GM11168 (cell line): ENCODE measurements around the gene A4GALT.
"Not testable (repeated sequence)": the region's sequence is repeated elsewhere in the genome, so short reads cannot be mapped to it uniquely, and the experiment has no call there.

Experiments
- in situ Hi-C: fragments of 300-500 bp; cut with MboI; formaldehyde crosslinking; loops from one replicate; pipeline ENCODE4 v1.12.0; 2022; ENCODE audit warnings: low sequenced_read_pairs; ENCODE audit not compliant: unreplicated experiment

Gene A4GALT, protein sequence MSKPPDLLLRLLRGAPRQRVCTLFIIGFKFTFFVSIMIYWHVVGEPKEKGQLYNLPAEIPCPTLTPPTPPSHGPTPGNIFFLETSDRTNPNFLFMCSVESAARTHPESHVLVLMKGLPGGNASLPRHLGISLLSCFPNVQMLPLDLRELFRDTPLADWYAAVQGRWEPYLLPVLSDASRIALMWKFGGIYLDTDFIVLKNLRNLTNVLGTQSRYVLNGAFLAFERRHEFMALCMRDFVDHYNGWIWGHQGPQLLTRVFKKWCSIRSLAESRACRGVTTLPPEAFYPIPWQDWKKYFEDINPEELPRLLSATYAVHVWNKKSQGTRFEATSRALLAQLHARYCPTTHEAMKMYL

DNA sequence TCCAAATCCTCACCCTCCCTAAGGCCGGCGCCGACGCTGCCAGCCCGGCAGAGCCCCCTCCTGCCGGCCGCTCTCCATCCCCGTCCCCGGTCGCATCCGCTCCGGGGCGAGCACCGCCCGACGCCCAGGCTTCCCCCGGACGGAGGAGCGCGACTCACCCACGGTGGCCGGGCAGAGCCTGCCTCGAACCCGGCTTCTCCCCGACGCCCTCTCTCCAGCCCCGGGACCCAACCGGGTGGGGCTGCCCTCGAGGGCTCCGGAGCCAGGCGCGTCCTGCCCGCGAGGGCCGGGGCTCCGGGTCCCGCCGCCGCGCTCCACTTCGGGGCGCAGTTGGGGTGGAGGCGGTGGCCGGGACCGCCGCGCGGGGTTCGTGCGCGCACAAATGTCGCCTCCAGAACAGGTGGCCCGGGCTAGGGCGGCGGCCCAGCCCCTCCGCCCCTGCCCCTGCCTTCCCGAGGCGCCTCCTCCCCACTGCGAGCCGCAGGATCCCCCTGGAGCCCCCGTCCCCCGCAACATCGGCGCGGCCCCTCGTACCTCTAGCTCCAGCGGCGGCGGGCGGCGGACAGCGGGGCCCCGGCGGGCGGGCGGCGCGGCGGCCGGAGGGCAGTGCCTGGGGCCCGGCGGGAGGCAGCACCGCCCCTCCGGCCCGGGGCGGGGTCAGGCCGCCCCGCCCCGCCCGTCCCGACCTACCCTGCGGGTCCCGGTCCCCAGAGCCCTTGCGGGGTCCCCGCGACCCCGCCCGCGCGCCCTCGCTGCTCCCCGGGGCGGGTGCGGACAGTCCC is at the start of gene A4GALT:
TSS of gene A4GALT (minus strand) at position 608 of the 782 bp plus-strand sequence. CDS start 26,919 bp downstream, outside the sequence.
- in situ Hi-C loops: no loop called here

DNA sequence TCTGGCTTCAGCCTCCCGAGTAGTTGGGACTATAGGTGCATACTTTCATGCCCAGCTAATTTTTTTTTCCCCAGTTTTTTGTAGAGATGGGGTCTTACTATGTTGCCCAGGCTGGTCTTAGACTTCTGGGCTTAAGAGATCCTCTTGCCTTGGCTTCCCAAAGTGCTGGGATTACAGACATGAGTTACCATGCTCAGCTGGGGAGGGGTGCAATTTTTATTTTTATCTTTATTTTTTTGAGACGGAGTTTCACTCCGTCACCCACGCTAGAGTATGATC is 49.7 kb upstream of the A4GALT start:
- in situ Hi-C loops: no loop called here

DNA sequence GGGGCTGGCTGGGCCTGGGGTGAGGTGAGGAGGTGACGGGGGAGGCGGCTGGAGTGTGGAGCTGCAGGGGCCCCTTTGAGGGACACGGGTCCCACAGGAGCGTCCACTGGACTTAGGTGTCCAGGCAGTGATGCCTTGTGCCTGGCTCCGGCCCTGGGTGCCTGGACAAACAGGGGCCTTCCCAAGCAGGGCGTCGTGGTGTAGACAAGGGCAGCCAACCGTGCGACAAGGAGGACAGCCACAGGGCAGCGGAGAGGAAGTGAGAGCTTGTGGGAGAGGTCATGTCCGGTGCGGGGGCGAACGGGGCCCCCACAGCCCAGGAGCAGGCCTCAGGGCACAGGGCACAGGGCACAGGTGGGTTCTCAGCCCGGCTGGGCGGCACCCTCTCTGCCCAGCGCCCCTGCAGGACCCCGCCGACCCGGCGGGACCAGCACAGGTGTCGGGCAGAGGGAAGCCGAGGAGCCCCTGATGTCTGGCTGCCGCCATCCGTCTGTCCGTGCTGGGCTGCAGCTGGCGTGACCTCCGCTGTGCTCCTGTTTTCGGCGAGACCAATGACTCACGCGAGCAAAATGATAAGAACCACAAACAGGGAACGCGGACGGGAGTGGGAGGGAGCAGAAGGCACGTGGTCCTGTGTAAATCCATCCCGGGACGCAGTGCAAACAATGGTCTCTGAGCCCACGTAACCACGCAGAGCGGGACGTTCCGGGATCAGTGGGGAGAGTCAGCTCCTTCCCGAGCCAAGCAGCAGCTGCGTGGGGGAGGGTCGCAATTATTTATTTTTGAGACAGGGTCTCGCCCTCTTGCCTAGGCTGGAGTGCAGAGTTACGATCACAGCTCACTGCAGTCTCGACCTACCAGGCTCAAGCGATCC is 49.1 kb upstream of the A4GALT start:
- in situ Hi-C loops: no loop called here

DNA sequence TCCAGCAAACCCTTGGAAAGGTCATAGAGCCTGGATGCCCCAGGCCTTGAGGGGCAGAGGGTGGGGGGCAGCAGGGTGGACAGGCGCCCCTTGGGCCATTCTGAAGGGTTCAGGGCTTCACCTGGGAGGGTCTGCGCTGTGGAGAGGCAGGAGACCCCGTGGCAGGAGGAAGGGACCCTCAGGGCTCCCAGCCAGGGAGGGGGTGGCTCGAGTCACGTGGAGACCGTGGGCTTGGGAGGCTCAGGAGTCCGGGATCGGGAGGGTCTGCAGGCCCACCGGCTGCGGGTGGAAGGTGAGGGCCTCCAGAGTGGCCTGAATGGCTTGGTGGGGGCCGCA is 48.5 kb upstream of the A4GALT start:
- in situ Hi-C loops: no loop called here

DNA sequence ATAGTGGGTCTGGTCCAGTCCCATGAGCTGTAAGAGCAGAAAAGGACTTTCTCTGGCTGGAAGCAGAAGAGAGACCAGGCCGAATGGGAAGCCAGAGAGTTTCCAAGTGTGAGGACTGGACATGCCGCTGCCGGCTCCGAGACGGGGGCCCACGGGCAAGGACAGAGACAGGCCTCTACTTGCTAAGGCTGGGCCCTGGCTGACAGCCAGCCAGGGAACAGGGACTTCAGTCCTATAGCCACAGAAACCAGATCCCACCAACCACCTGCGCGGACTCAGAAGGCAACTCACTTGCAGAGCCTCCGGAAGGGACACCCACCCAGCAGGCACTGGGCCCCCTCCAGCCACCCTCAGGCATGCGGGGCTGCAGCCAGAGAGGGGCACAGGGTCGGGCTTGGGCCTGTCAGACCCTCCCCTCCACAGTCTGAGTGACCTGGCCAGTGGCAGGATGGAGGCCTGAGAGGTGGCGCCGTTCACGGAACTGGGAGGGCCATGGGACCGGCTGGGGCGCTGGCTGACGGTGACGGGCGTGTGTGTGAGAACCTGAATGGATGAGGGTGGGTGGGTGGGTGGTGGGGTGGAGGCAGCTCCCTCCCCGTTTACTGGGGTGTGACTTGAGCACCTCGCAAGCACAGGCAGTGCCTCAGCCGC is 47.8 kb upstream of the A4GALT start:
- in situ Hi-C loops: no loop called here

DNA sequence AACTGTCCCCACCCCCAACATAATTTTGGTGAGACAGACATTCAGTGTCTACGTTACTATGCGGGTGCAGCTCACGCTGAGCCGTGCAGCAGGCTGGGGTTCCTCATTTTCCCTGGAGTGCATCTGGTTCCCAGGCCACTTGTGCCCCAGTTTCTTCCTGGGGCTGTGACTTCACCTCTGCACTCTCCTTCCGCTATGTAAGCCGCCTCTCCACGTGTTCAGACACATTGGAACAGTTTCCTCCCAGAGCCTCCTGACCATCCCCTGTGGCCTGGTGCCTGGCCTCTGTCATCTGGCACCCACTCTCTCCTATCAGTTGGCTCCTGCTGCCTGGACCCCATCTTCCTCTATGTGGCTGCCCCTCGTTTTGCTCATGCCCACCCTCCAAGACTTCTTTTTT is 46.2 kb upstream of the A4GALT start:
- in situ Hi-C loops: no loop called here

DNA sequence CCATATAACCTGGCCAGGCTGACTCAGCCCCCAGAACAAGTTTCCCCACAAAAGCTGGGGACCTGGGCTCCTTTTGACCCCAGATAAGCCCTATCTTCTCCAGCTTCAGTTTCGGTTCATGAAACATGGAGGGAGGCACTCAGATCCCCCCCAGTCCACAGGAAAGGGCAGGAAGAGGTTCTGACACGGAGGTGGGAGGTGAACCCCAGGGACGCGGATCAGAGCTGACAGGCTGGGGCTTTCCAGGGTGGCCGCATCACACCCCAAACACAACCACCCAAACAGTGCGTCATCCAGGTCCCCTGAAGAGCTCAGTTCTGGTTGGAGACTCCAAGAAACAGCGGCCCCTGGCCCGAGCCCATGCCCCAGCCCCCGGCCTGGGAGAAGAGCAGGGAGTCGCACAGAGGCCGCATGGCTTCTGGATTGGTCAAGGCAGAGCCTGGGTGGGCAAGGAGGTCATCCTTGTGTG is 44.3 kb upstream of the A4GALT start:
- in situ Hi-C loops: no loop called here

DNA sequence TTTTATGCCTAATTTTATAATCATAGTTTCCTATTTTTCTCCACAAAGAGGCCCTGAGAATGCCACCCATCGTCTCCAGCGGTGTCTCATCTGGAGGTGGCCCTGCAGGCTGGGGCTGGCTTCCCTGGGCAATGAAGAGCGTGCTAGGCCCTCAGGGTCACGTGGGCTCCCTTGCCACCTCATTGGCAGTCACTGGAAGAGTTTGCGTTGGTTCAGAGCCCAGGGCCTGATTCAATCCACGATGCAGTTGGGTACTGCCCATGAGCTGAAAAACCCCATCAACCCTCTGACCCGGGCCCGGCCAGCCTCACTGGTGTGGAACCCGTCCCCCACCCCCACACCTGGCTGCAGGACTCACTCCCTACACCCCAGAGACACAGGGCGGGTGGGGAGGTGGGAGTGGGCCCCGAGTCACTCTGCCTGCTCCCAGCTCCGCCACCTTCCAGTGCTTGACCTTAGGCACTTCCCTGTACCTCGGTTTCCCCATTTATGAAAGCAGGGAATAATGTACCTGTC is 43.4 kb upstream of the A4GALT start:
- in situ Hi-C loops: no loop called here

DNA sequence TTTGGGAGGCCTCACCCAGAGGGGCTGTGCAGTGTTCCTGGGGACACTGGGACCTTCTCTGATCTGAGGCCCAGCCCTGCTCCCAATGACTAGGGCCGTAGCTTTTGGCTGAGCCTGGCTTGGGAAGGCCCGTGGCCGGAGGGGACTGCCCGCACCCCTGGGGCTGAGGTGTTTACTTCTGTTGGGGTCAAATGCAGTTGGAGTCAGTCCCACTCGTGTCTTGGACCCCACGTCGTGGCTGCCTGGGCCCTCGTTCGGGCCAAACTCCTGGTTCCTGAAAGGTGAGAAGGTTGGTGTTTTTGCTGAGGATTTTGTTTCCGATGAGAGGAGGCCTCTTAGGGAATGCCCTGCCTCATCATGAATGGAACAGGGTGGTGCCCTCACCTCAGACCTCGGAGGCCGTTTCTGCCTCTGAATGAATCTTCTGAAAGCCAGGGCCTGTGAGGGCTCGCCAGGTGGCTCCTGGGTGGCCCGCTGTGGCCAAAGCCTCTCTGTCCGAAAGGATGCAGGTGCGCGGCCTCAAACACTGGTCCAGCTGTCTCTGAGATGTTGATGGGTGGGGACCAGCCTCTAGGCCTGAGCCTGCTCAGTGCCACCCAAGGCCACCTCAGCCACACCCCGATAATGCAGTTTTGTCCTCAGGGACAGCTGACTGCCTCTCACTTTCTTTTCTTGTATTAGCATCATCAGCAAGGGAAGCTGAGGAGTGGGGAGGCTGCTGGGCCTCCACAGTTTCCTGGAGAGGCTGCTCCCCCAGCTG is 40.3 kb upstream of the A4GALT start:
- in situ Hi-C loops: no loop called here

DNA sequence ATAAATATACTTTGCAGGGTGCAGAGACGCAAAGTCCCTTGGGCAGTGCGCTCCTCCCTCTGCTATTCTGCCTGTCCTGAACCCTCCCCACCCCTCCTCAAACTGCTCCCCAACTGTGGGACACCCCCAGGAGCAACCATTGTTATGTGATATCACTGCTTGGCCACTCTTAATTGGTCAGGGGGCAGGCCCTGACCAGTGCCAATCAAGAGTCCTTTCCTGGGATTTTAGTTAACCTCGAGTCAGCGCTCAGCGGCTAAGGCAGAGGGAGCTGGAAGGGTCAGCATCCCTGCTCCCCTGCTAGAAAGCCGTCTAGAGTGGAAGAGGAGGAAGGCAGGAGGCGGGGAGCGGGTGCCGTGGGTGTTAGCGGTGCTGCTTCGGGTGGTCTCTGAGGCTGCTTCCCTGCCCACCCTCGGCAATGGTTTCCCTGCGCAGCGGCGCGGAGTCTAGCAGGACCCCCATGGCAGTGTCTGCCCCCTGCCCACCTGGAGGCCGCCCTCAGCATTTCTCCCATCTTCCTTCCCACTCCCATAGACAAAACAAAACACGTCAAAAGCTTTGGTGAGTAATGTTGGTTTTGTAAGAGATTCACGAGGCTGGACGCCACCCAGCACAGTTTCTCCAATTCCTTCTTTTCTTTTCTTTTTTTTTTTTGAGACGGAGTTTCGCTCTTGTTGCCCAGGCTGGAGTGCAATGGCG is 38.4 kb upstream of the A4GALT start:
- in situ Hi-C loops: no loop called here

DNA sequence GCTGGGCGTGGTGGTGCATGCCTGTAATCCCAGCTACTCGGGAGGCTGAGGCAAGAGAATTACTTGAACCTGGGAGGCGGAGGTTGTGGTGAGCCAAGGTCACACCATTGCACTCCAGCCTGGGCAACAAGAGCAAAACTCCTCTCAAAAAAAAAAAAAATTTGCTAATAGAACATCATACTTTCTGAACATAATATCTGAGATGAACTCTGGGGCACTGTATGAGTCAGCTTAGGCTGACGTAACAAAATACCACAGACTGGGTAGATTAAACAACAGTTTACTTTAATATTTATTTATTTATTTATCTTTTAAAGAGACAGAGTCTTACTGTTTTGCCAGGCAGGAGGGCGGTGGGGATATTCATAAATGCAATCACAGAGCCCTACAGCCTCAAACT is 34.9 kb upstream of the A4GALT start:
- in situ Hi-C loops: not testable (repeated sequence)

DNA sequence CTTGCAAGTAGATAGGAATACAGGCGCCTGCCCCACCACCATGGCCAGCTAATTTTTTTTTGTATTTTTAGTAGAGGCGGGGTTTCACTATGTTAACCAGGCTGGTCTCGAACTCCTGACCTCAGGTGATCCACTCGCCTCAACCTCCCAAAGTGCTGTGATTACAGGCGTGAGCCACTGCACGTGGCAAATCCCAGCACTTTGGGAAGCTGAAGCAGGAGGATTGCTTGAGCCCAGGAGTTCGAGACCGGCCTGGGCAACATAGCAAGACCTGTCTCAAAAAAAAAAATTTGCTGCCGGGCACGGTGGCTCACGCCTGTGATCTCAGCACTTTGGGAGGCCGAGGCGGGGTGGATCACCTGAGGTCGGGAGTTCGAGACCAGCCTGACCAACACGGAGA is 34.5 kb upstream of the A4GALT start:
- in situ Hi-C loops: not testable (repeated sequence)

DNA sequence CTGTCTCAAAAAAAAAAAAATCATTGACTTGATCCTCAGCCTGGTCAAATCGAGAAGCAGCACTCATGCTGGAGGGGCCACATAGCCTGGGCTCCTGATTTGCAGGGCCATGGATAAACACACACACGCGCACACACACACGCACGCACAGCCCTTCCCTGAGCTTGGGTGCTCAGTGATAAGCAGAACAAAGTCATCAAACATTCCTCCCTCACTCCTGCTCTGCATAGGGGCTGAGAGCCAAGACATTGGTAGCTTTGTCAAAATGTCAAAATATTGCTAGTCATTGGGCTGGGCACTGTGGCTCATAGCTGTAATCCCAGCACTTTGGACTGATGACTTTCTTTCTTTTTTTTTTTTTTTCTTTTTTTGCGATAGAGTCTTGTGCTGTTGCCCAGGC is 34.0 kb upstream of the A4GALT start:
- in situ Hi-C loops: no loop called here

DNA sequence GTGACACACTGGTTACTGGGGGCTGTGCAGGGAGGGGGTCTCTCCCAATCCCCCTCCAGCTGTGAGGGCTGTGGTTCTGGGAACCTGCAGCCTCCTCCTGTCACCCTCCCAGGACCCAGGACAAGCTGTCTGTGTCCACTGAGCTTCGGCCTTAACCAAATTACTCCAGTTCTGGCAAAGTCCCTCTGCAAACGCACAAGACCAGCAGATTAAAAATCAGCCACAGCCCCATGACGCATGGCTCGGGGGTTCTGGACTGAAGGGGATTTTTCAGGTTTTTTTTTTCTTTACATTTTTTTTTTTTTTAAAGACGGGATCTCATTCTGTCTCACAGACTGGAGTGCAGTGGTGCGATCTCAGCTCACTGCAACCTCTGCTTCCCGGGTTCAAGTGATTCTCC is 32.2 kb upstream of the A4GALT start:
- in situ Hi-C loops: no loop called here

DNA sequence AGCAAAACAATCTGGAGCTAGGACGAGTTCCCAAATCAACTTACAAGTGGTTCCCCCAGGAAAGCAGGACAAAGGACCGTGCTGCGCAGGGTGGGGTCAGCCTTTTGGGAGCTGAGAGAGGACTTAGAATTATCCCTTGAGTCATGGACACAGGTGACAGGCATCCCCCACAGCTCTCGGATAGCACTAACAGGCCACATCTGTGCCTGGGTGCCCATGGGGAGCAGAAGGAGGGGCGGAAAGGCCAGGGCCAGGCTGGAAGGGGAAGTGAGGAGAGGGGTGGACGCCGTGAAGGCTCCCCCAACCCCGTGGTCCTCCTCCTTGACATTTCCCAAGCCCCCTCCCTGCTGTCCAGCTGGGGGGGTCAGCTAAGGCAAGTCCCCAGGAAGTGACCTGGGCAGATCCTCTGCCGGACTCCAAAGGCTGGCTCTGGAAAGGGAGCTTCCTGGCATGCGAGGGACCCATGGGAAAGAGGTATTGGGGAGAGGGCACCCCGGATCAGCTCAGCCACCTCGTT is 31.6 kb upstream of the A4GALT start:
- in situ Hi-C loops: no loop called here

DNA sequence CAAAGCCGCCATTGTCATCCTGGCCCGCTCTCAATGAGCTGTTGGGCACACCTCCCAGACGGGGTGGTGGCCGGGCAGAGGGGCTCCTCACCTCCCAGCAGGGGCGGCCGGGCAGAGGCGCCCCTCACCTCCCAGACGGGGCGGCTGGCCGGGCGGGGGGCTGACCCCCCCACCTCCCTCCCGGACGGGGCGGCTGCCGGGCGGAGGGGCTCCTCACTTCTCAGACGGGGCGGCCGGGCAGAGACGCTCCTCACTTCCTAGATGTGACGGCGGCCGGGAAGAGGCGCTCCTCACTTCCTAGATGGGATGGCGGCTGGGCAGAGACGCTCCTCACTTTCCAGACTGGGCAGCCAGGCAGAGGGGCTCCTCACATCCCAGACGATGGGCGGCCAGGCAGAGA is 29.8 kb upstream of the A4GALT start:
- in situ Hi-C loops: not testable (repeated sequence)

DNA sequence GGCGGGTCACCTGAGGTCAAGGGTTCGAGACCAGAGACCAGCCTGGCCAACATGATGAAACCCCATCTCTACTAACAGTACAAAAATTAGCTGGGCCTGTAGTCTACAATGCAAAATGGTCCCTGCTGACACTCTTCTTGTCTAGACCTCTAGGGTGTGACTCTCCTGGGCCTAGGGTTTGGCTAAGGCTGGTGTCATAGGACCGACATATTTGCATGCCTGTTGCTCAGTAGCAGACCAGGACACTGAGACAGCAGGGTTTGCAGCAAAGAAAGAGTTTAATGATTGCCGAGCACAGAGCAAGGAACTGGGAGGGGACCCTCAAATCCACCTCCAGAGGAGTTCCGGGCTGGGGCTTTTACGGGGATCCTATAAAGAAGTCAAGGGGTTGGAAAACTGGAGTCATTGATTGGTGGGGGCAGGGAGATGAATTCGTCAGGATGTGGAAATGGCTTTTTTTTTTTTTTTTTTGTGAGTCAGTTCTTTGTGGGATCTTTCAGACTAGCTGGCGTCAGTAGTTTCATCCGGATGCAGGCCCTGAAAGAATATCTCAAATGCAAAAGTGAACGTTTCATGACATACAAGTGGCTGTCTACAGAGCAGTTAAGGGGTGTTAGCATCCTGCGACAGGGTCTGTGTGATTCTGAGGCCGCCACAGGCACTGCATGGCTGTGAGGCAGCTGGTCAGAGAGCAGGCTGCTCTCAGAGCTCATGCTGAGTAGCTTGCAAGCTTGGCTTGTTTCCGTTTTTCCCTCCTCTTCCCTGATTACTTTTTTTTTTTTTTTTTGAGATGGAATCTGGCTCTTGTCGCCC is 27.2 kb upstream of the A4GALT start:
- in situ Hi-C loops: no loop called here

DNA sequence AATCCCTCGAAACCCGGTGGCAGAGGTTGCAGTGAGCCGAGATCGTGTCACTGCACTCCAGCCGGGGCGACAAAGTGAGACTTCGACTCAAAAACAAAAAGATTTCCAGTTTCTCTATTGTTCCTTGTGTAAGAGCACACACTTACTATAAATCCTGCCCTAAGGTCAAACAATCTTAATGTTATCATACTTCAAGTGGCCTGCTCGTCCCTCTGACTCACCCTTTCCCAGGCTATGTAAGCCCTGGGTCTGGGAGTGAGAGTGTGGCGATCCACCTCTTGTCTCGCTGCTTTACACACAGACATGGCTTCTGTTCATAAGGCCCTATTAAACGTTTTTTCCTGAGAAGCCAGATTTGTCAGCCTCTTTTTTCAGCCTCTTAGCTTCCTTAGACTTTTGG is 24.4 kb upstream of the A4GALT start:
- in situ Hi-C loops: no loop called here
